ENCODE data around the gene CORO7.

DNA sequence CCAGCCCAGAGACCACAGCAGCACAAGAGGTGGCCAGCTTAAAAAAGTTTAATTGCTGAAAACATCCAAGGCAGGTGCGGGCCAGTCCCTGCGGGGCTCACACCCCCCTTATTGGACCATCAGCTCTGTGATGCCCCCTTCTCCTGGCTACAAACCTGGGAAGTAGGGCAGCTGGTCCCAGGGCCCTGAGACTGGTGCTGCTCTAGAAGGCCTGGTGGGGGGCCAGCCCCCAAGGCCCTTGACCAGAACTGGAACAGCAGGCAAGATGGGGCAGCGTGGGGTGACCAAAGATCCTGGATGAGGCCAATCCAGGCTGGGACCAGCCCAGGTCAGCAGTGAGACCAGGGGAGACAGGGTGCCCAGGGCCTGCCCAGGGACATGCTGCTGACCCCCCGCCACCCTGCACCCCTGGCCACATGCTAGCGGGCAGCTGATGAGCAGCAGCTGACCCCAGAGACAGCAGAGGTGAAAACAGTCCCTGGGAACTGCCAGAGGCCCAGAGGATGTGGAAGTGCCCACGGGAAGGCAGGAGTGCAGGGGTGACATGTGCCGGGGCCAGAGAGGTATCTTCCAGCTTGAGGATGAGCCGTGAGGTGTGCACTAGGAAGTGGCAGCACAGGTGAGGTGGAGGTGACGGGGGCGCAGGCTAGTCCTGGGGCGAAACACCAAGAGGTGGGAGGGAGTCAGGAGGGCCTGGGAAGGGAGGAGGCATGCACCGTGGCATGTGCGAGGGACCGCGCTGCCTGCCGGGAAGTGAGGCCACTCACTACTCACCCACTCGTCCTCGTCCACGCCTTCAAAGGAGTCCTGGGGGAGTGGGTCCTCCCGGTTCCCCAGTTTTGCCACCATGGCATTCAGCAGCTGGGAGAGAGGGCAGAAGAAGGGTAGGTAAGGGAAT is 61.6 kb downstream of the CORO7 start:
- TF ChIP-seq, protein P1, sequence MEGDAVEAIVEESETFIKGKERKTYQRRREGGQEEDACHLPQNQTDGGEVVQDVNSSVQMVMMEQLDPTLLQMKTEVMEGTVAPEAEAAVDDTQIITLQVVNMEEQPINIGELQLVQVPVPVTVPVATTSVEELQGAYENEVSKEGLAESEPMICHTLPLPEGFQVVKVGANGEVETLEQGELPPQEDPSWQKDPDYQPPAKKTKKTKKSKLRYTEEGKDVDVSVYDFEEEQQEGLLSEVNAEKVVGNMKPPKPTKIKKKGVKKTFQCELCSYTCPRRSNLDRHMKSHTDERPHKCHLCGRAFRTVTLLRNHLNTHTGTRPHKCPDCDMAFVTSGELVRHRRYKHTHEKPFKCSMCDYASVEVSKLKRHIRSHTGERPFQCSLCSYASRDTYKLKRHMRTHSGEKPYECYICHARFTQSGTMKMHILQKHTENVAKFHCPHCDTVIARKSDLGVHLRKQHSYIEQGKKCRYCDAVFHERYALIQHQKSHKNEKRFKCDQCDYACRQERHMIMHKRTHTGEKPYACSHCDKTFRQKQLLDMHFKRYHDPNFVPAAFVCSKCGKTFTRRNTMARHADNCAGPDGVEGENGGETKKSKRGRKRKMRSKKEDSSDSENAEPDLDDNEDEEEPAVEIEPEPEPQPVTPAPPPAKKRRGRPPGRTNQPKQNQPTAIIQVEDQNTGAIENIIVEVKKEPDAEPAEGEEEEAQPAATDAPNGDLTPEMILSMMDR (IDR thresholded peaks at IDR 0.05) = no peak
- TF ChIP-seq POLR2A (IDR thresholded peaks at IDR 0.05) (no peak), EP300 (IDR thresholded peaks at IDR 0.05) (no peak)

Measured in ovary (tissue), 3 donors.